Upper lobe of right lung (tissue), 1 donor: Measurements from ENCODE around the gene GLYATL3. TPM values are rescaled to one million over a fixed set of nuclear protein-coding genes. Genes with fewer than 3 reads are reported as not detected.

Source experiments
- ATAC-seq: fragments of 200-7000 bp; cut with Tn5 transposase; one replicate; pipeline ENCODE4 v1.9.1; 2020; ENCODE audit warnings: mild to moderate bottlenecking, moderate library complexity
- DNase-seq: peaks from one replicate; pipeline ENCODE4 v3.0.0-alpha.2; 2020
- H3K27ac ChIP-seq: fragments of 200-600 bp; one replicate; pipeline ENCODE4 v1.8.0; 2022
- H3K27me3 ChIP-seq: fragments of 200-600 bp; one replicate; pipeline ENCODE4 v1.8.0; 2022; ENCODE audit warnings: mild to moderate bottlenecking
- H3K36me3 ChIP-seq: fragments of 200-600 bp; one replicate; pipeline ENCODE4 v1.8.0; 2022
- H3K4me1 ChIP-seq: fragments of 200-600 bp; one replicate; pipeline ENCODE4 v1.8.0; 2022
- H3K4me3 ChIP-seq: fragments of 200-600 bp; one replicate; pipeline ENCODE4 v1.8.0; 2022; ENCODE audit warnings: mild to moderate bottlenecking
- H3K9me3 ChIP-seq: fragments of 200-600 bp; one replicate; pipeline ENCODE4 v1.8.0; 2022
- intact Hi-C: fragments of 100-400 bp; cut with DNase I; formaldehyde crosslinking; loops from one replicate; pipeline ENCODE4 v1.11.0; 2022
- total RNA-seq: library from RNA; stranded (reverse); fragmentation: NEBNext Ultra II Directional; extraction: Animal tissue kit (Norgen Biotek cat#: 25700); gene quantifications from one replicate; pipeline ENCODE4 v1.2.1, GENCODE V29; 2021
- TF ChIP-seq, protein P1 (sequence below): fragments of 200-600 bp; IDR thresholded peaks from one replicate; pipeline ENCODE4 v1.8.0; 2022; ENCODE audit warnings: antibody characterized with exemption
- donor health status: DM: no; HTN: yes; CAD: no; lungs with severe emphysema.

Gene GLYATL3
- total RNA-seq, 1 donor from 2014 or later: not detected

DNA sequence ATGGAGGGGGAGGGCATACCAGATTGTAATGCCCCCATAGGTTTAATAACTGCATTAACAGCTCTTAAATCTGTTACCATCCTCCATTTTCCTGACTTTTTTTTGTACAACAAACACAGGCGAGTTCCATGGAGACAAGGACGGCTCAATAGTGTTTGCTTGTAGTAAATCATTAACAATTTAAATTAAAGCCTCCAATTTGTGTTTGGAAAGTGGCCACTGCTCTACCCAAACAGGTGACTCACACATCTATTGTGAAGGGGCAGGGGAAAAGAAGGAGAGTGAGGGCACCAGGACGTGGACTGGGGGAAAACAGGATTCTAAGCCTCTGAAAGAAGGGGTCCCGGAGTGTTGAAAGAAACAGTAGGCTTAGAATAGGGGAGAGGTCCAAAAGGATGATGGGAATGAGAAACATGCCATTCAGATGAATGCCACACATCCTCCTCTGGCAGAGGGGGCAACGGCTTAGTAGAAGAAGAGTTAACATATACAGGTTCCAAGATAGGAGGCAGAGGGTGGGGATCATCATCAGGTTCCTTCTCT is 6.9 kb downstream of the GLYATL3 start:
- DNase-seq (no peak), ATAC-seq (no peak)
- intact Hi-C loops: no loop called here
- Histone ChIP-seq H3K27me3 (no peaks in the 10 kb centered on the region), H3K4me1 (no peaks in the 10 kb centered on the region), H3K36me3 (no peaks in the 10 kb centered on the region), H3K27ac (no peak overlapping the region), H3K4me3 (no peak overlapping the region), H3K9me3 (no peaks in the 10 kb centered on the region)
- TF ChIP-seq, protein P1, sequence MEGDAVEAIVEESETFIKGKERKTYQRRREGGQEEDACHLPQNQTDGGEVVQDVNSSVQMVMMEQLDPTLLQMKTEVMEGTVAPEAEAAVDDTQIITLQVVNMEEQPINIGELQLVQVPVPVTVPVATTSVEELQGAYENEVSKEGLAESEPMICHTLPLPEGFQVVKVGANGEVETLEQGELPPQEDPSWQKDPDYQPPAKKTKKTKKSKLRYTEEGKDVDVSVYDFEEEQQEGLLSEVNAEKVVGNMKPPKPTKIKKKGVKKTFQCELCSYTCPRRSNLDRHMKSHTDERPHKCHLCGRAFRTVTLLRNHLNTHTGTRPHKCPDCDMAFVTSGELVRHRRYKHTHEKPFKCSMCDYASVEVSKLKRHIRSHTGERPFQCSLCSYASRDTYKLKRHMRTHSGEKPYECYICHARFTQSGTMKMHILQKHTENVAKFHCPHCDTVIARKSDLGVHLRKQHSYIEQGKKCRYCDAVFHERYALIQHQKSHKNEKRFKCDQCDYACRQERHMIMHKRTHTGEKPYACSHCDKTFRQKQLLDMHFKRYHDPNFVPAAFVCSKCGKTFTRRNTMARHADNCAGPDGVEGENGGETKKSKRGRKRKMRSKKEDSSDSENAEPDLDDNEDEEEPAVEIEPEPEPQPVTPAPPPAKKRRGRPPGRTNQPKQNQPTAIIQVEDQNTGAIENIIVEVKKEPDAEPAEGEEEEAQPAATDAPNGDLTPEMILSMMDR: no peak

DNA sequence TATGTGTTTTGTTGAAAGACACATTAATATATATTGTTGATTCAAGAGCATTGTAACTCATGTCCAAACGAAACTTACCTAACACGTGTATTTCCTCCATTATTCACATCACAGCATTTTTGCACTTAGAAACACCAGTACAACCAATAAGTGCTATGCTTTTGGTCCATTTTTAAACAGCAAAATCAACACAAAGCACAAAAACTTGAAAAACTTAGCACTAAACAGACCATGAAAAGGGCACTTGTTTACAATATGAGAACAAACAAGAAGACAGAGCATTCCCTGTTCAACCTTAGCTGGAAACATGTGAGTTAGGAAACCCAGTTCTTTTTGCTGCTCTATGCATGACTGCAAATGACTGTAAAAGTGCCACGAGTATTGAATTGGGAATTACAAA is 9.6 kb downstream of the GLYATL3 start:
- no peak for DNase-seq
- no peak overlapping the region for H3K27ac ChIP-seq
- ATAC-seq: no peak
- intact Hi-C loops: no loop called here
- H3K9me3 ChIP-seq: no peaks in the 10 kb centered on the region
- H3K4me3 ChIP-seq: no peak overlapping the region
- H3K27me3 ChIP-seq: no peaks in the 10 kb centered on the region
- H3K36me3 ChIP-seq: no peaks in the 10 kb centered on the region
- TF ChIP-seq, protein P1: no peak
- H3K4me1 ChIP-seq: no peaks in the 10 kb centered on the region

DNA sequence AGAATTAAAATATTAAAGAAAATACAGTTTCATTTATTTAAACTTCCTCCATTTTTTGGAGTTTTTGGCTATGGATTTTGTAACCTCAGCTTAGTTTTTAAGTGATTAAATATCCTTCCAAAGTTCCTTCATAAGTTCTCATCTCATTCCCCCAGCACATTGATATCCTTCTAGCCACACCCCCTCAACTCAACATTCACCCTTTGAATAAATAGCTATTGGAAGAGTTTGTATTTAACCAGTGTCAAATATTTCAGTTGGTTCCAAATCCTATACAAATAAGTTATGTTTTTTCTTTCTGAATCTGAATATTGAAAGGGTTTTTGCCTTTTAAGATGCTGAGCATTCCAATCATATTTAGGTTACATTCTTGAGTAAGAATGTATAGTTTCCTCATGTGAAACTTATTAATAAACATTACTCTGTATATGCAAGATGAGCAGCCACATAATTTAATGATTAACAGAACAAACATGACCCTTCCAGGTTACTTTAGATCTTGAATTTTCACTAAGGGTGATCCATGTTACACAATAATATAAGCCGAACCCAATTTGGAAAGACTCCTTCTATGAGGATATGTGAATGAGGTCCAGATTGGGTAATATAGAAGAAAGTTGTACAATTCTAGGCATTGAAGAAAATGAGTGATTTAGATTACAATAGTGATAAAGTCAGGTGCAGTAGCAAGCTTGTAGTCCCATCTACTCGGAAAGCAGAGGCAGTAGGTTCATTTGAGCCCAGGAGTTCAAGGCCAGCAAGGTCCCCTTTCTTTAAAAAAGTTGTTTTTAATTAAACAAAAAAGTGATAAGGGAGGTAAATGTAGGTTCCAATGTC is 13.6 kb downstream of the GLYATL3 start:
- Histone ChIP-seq H3K27ac (no peak overlapping the region), H3K9me3 (no peaks in the 10 kb centered on the region), H3K4me1 (no peaks in the 10 kb centered on the region), H3K27me3 (no peaks in the 10 kb centered on the region), H3K4me3 (no peak overlapping the region), H3K36me3 (no peaks in the 10 kb centered on the region)
- ATAC-seq (no peak), DNase-seq (no peak)
- intact Hi-C loops: no loop called here
- TF ChIP-seq, protein P1: no peak

DNA sequence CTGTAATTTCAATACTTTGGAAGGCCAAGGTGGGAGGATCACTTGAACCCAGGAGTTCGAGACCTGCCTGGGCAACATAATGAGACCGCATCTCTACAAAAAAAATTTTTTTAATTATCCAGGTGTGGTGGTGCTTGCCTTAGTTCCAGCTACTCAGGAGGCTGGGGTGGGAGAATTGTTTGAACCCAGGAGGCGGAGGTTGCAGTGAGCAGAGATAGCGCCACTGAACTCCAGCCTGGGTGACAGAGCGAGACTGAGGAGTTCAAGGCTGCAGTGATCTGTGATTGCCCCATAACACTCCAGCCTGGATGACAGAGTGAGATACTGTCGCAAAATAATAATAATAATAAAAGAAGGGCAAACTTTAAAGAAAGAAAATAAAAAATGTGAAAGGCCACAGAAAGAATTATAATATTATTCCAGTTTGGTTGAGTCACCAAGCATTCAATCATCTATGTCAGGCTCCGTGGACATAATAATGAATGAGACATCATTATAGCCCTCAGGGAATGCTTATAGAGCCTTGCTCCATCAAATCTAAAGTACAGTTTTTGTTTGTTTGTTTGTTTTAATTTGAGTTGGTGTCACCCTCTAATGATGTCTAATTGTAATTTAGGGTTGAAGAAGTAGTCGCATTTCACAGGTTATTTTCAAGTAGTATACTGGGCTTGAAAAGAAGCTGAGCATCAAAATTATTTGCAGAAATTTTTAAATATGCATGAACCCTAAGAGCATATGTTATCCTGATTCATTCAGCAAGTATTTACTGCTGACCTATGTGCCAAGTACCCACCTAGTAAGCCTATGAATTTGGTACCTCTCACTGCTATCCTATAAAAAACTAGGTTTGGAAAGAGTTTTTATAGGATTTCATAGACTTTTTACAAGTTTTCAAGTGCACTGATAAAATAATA is 15.1 kb downstream of the GLYATL3 start:
- Histone ChIP-seq H3K4me1 (no peaks in the 10 kb centered on the region), H3K36me3 (no peaks in the 10 kb centered on the region), H3K27ac (no peak overlapping the region), H3K4me3 (no peak overlapping the region), H3K27me3 (no peaks in the 10 kb centered on the region), H3K9me3 (no peaks in the 10 kb centered on the region)
- TF ChIP-seq, protein P1: no peak
- DNase-seq (no peak), ATAC-seq (no peak)
- intact Hi-C loops: no loop called here

DNA sequence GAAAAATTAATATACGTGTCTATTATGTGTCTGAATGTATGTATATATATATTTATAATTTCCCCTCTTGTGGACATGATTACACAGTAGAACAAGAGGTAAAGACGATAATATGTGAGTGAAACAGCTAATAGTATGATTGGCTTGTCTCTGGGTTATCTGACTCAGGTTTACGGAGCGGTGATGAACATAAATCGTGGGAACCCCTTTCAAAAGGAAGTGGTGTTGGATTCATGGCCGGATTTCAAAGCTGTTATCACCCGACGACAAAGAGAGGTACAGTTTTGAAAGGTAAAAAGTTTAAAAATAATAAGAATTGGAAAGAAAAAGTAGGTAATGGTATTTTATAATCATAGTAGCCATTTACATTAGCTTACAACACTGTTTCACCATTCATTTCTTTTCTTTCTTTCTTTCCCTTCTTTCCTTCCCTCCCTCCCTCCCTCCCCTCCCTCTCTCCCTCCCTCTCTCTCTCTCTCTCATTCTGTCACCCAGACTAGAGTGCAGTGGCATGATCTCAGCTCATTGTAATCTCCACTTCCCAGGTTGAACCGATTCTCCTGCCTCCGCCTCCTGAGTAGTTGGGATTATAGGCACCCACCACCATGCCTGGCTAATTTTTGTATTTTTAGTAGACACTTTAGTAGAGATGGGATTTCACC is 15.9 kb downstream of the GLYATL3 start:
- no peaks in the 10 kb centered on the region for H3K4me1 ChIP-seq
- H3K4me3 ChIP-seq: no peak overlapping the region
- H3K27me3 ChIP-seq: no peaks in the 10 kb centered on the region
- TF ChIP-seq, protein P1: no peak
- H3K9me3 ChIP-seq: no peaks in the 10 kb centered on the region
- ATAC-seq: no peak
- DNase-seq: no peak
- intact Hi-C loops: no loop called here
- no peak overlapping the region for H3K27ac ChIP-seq
- no peaks in the 10 kb centered on the region for H3K36me3 ChIP-seq
